Measurements from ENCODE around the gene ALDH1A2. TPM values are rescaled to one million over a fixed set of nuclear protein-coding genes. Genes with fewer than 3 reads are reported as not detected.
A peak's percentile ranks its signal among the peaks of the same experiment; 100 is the strongest.
"Not testable (repeated sequence)": the region's sequence is repeated elsewhere in the genome, so short reads cannot be mapped to it uniquely, and the experiment has no call there.

ALDH1A2 gene
- total RNA-seq, 6 donors from 2014 or later, result 3.6 to 43.3 (median 6.9) TPM

DNA sequence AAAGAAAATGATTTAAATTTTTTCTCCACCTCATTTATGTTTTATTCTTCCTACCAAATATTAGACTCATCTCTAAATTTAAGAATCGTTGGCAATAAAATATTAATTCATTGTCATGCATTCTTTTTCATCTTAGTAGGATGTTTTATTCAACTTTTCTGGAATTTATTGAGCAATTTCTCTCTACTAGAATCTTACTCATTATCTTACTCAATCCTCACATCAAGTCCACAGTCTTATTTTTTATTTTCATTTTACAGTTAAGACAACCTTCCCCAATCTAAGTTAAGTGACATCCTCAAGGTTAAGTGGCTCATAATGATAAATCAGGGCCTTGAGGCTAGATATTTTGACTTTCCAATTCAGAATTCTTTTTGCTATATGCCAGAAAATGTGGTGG lies 15.9 kb upstream of the ALDH1A2 start:
- no peaks in the 10 kb centered on the region for H3K36me3 ChIP-seq
- no peak overlapping the region for H3K4me3 ChIP-seq
- no peaks in the 10 kb centered on the region for H3K4me1 ChIP-seq
- DNase-seq (no peak), ATAC-seq (ENCODE audit: low FRiP score in 2 of 2) (no peak)
- H3K27ac ChIP-seq, result no peak overlapping the region
- no peaks in the 10 kb centered on the region for H3K9me3 ChIP-seq
- no peaks in the 10 kb centered on the region for H3K27me3 ChIP-seq
- no peak for TF ChIP-seq EP300 (IDR thresholded peaks at IDR 0.05)
- TF ChIP-seq, protein P1, sequence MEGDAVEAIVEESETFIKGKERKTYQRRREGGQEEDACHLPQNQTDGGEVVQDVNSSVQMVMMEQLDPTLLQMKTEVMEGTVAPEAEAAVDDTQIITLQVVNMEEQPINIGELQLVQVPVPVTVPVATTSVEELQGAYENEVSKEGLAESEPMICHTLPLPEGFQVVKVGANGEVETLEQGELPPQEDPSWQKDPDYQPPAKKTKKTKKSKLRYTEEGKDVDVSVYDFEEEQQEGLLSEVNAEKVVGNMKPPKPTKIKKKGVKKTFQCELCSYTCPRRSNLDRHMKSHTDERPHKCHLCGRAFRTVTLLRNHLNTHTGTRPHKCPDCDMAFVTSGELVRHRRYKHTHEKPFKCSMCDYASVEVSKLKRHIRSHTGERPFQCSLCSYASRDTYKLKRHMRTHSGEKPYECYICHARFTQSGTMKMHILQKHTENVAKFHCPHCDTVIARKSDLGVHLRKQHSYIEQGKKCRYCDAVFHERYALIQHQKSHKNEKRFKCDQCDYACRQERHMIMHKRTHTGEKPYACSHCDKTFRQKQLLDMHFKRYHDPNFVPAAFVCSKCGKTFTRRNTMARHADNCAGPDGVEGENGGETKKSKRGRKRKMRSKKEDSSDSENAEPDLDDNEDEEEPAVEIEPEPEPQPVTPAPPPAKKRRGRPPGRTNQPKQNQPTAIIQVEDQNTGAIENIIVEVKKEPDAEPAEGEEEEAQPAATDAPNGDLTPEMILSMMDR (IDR thresholded peaks at IDR 0.05), result no peak
- TF ChIP-seq POLR2A (IDR thresholded peaks at IDR 0.05), result no peak
- no peak for TF ChIP-seq POLR2AphosphoS5 (IDR thresholded peaks at IDR 0.05)
- WGBS, 2 donors, result 78 to 84% methylated on average over 1 of the region's 1 CpG

DNA sequence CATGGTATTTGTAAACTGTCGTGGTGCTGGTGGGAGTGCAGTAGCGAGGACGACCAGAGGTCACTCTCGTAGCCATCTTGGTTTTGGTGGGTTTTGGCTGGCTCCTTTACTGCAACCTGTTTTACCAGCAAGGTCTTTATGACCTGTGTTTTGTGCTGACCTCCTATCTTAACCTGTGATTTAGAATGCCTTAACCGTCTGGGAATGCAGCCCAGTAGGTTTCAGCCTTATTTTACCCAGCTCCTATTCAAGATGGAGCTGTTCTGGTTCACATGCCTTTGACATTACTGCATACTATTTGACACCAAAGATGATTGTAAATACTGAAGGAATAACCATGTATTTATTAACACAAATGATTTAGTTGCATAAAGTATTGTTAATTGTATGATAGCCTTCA lies 15.4 kb upstream of the ALDH1A2 start:
- not testable (repeated sequence) for H3K27ac ChIP-seq; H3K4me1 ChIP-seq; DNase-seq; H3K9me3 ChIP-seq; H3K36me3 ChIP-seq; H3K27me3 ChIP-seq; H3K4me3 ChIP-seq; ATAC-seq (ENCODE audit: low FRiP score in 2 of 2)
- 82 to 96% methylated on average over 5 of the region's 5 CpGs for WGBS, 2 donors

DNA sequence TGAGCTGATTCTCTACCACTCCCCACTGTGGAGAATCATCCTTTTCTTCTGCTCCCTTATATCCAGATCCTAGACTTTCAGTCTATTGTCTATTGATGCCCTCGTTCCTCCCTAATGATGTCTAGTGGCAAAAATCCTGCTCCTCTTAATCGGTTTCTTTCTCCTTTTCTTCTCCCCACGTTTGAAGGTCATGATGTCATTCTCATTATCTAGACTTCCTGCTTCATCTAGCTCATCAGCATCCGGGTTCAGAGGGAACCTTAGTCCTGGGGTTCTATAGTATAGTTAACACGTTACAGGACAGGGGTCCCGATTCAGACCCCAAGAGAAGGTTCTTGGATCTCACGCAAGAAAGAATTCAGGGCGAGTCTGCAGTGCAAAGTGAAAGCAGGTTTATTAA lies 14.9 kb upstream of the ALDH1A2 start:
- TF ChIP-seq, protein P1 (IDR thresholded peaks at IDR 0.05), result no peak
- no peak for TF ChIP-seq POLR2AphosphoS5 (IDR thresholded peaks at IDR 0.05)
- TF ChIP-seq POLR2A (IDR thresholded peaks at IDR 0.05), result no peak
- no peak for TF ChIP-seq EP300 (IDR thresholded peaks at IDR 0.05)
- Histone ChIP-seq H3K27me3 (no peaks in the 10 kb centered on the region), H3K36me3 (no peaks in the 10 kb centered on the region), H3K4me1 (no peaks in the 10 kb centered on the region), H3K9me3 (no peaks in the 10 kb centered on the region), H3K4me3 (no peak overlapping the region), H3K27ac (no peak overlapping the region)
- WGBS, 2 donors, result 69 to 70% methylated on average over 8 of the region's 8 CpGs
- no peak for DNase-seq
- no peak for ATAC-seq (ENCODE audit: low FRiP score in 2 of 2)

DNA sequence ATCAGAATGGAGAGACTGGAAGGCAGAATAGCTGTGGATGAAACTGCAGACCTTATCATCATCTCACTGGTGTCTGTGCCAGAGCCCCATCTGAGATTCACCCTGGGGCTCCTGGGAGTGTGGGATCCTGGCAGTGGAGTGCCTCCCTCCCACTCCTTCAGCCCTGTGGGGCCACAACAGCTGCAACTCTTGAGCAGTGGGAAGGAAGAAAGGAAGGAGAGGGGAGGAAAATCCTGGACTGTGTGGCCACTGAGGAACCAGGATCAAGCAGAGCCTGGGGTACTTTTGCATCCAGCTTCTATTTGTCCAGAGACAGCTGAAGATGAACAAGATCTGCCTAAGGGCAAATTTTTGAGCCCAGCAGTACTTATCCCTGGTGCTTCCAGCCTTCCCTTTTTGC lies 13.1 kb upstream of the ALDH1A2 start:
- H3K4me1 ChIP-seq, result no peaks in the 10 kb centered on the region
- DNase-seq, result no peak
- no peak for ATAC-seq (ENCODE audit: low FRiP score in 2 of 2)
- H3K27me3 ChIP-seq, result no peaks in the 10 kb centered on the region
- no peaks in the 10 kb centered on the region for H3K36me3 ChIP-seq
- H3K4me3 ChIP-seq, result no peak overlapping the region
- TF ChIP-seq, protein P1 (IDR thresholded peaks at IDR 0.05), result no peak
- no peak for TF ChIP-seq EP300 (IDR thresholded peaks at IDR 0.05)
- no peak for TF ChIP-seq POLR2A (IDR thresholded peaks at IDR 0.05)
- TF ChIP-seq POLR2AphosphoS5 (IDR thresholded peaks at IDR 0.05), result no peak
- H3K27ac ChIP-seq, result no peak overlapping the region
- H3K9me3 ChIP-seq, result no peaks in the 10 kb centered on the region

DNA sequence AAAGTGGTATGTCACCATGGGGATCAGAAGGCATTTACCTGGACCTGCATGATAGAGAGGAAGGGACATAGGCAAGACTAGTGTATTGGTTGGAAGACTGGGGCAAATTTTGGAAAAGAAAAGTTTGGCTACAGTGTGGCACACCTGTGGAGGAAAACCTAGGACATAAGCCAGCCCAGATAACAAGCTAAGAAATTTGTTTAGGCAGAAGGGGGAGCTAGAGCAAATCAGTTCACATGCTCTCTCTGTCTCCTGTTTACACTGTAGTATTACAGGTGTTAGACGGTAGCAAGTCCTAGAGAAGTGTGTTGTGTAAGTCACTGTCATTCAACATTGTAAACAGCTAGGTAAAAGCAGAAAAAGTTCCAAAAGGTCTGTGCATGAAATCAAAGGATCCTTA lies 11.9 kb upstream of the ALDH1A2 start:
- Histone ChIP-seq H3K27ac (no peak overlapping the region), H3K27me3 (no peaks in the 10 kb centered on the region), H3K36me3 (no peaks in the 10 kb centered on the region), H3K9me3 (no peaks in the 10 kb centered on the region), H3K4me1 (no peaks in the 10 kb centered on the region), H3K4me3 (no peak overlapping the region)
- ATAC-seq (ENCODE audit: low FRiP score in 2 of 2), result no peak
- TF ChIP-seq POLR2A (IDR thresholded peaks at IDR 0.05), result no peak
- TF ChIP-seq, protein P1 (IDR thresholded peaks at IDR 0.05), result peak in 2 of 6 experiments; percentile 19 to 20
- TF ChIP-seq POLR2AphosphoS5 (IDR thresholded peaks at IDR 0.05), result no peak
- no peak for TF ChIP-seq EP300 (IDR thresholded peaks at IDR 0.05)
- DNase-seq, result no peak
- WGBS, 2 donors, result 11 to 28% methylated on average over 1 of the region's 1 CpG
